ENCODE data around the gene CEACAM20. TPM values are rescaled to one million over a fixed set of nuclear protein-coding genes. Genes with fewer than 3 reads are reported as not detected.
"Not testable (repeated sequence)": the region's sequence is repeated elsewhere in the genome, so short reads cannot be mapped to it uniquely, and the experiment has no call there.

CEACAM20 gene
- total RNA-seq, 1 experiment from 2014 or later, result not detected

GRCh38 chr19:44563086-44563655 is 33.7 kb upstream of the CEACAM20 start:
- ATAC-seq; H4K20me1 ChIP-seq (ENCODE audit: insufficient read depth); H3K27ac ChIP-seq (ENCODE audit: low read depth, low read length); POLR2A ChIA-PET; H2AFZ ChIP-seq (ENCODE audit: low read depth, low read length, poor library complexity, severe bottlenecking); RAD21 ChIA-PET (ENCODE audit: low non-redundant PET in 1 of 2, low total read pairs in 2 of 2, uncharacterized antibody in 2 of 2, unreplicated experiment in 2 of 2); H3K36me3 ChIP-seq (ENCODE audit: control insufficient read depth in 1 of 2, insufficient read depth in 2 of 2, low read length in 2 of 2); H3K9ac ChIP-seq (ENCODE audit: low read length); H3K4me3 ChIP-seq (replicated peaks in 1 of 2; ENCODE audit: low read depth in 1 of 2, low read length in 2 of 2); H3K9me3 ChIP-seq (ENCODE audit: control insufficient read depth in 1 of 2, insufficient read depth in 1 of 2, low read depth in 1 of 2, low read length in 2 of 2); H3K4me1 ChIP-seq (ENCODE audit: control insufficient read depth in 1 of 2, insufficient read depth in 2 of 2, low read length in 2 of 2); H3K79me2 ChIP-seq (ENCODE audit: insufficient read depth, low read length); BruUV-seq (replicated peaks); DNase-seq (ENCODE audit: low read depth, low spot score); H3K4me2 ChIP-seq (ENCODE audit: low read length); intact Hi-C loops (cut with micrococcal nuclease); H3K27me3 ChIP-seq (ENCODE audit: insufficient read depth, low read length); H3K9me2 ChIP-seq (ENCODE audit: insufficient read depth): not testable (repeated sequence)
- CTCF ChIA-PET, result interaction anchor here (1.1 to 2.3 kb wide), 2 partner anchors 8 to 16 kb away, joined by 5 to 7 read pairs; no protein-coding TSS in a partner anchor

- no peaks in the 10 kb centered on the region for H3K79me2 ChIP-seq (ENCODE audit: insufficient read depth, low read length)
- ChIA-PET RAD21 (ENCODE audit: low non-redundant PET in 1 of 2, low total read pairs in 2 of 2, uncharacterized antibody in 2 of 2, unreplicated experiment in 2 of 2) (no interaction called here), POLR2A (no interaction called here), CTCF (no interaction called here)
- intact Hi-C loops (cut with micrococcal nuclease), result no loop called here
- no peaks in the 10 kb centered on the region for H3K27me3 ChIP-seq (ENCODE audit: insufficient read depth, low read length)
- H3K9ac ChIP-seq (ENCODE audit: low read length), result no peak overlapping the region
- TF ChIP-seq ZNF274 (IDR thresholded peaks at IDR 0.05; ENCODE audit: low read depth, low read length) (no peak), CEBPB (IDR thresholded peaks at IDR 0.05; ENCODE audit: low read depth) (no peak), SIN3A (IDR thresholded peaks at IDR 0.05; ENCODE audit: low read depth) (no peak), ZBTB33 (IDR thresholded peaks at IDR 0.05; ENCODE audit: extremely low read depth, insufficient replicate concordance, low read length) (no peak), CBX3 (IDR thresholded peaks at IDR 0.05; ENCODE audit: low read depth) (no peak), EZH2 (IDR thresholded peaks at IDR 0.05) (no peak), JUND (IDR thresholded peaks at IDR 0.05) (no peak), POLR2AphosphoS5 (IDR thresholded peaks at IDR 0.05; ENCODE audit: low read depth, low read length) (no peak), POLR2A (IDR thresholded peaks at IDR 0.05; ENCODE audit: borderline replicate concordance, extremely low read depth, insufficient read depth, insufficient read length) (no peak)
- peaks cover 11 to 13% of the 10 kb centered on the region in 2 experiments for H3K4me1 ChIP-seq (ENCODE audit: control insufficient read depth in 1 of 2, insufficient read depth in 2 of 2, low read length in 2 of 2)
- BruUV-seq (replicated peaks), result no TSS peak
- DNase-seq (ENCODE audit: low read depth, low spot score), result no peak
- H3K9me2 ChIP-seq (ENCODE audit: insufficient read depth), result no peaks in the 10 kb centered on the region
- ATAC-seq, result no peak
- no peaks in the 10 kb centered on the region for H3K36me3 ChIP-seq (ENCODE audit: control insufficient read depth in 1 of 2, insufficient read depth in 2 of 2, low read length in 2 of 2)
- no peaks in the 10 kb centered on the region for H3K9me3 ChIP-seq (ENCODE audit: control insufficient read depth in 1 of 2, insufficient read depth in 1 of 2, low read depth in 1 of 2, low read length in 2 of 2)
- no peak overlapping the region for H3K4me3 ChIP-seq (replicated peaks in 1 of 2; ENCODE audit: low read depth in 1 of 2, low read length in 2 of 2)
- no peak overlapping the region for H3K4me2 ChIP-seq (ENCODE audit: low read length)
- no peak overlapping the region for H3K27ac ChIP-seq (ENCODE audit: low read depth, low read length)
- H2AFZ ChIP-seq (ENCODE audit: low read depth, low read length, poor library complexity, severe bottlenecking), result no peak overlapping the region
- no peaks in the 10 kb centered on the region for H4K20me1 ChIP-seq (ENCODE audit: insufficient read depth)
Measured at GRCh38 chr19:44557933-44558332, 28.5 kb upstream of the CEACAM20 start.
